HG03066 (cell line): ENCODE results near the gene ADAM33.

ENCODE experiments used
- ATAC-seq: cut with Tn5 transposase; IDR thresholded peaks from one replicate; pipeline ENCODE4 v1.9.1; 2021; ENCODE audit warnings: low read depth; ENCODE audit not compliant: unreplicated experiment

Gene ADAM33

GRCh38 chr20:3681931-3682781 is at the start of gene ADAM33:
ADAM33 (minus strand) TSS chr20:3682010; CDS start chr20:3682004, 6 bp downstream.
- ATAC-seq = no peak

- ATAC-seq = no peak
Observed at GRCh38 chr20:3730803-3731672, 49.2 kb upstream of the ADAM33 start.

GRCh38 chr20:3729811-3730540 is 48.2 kb upstream of the ADAM33 start:
- no peak for ATAC-seq

- ATAC-seq = no peak
Observed at GRCh38 chr20:3729378-3729777, 47.6 kb upstream of the ADAM33 start.

- ATAC-seq = no peak
Observed at GRCh38 chr20:3728876-3729275, 47.1 kb upstream of the ADAM33 start.

- no peak for ATAC-seq
Observed at GRCh38 chr20:3728354-3728753, 46.5 kb upstream of the ADAM33 start.

GRCh38 chr20:3727401-3728021 is 45.7 kb upstream of the ADAM33 start:
- ATAC-seq = no peak

GRCh38 chr20:3724356-3724755 is 42.5 kb upstream of the ADAM33 start:
- ATAC-seq = no peak

- ATAC-seq = no peak
Observed at GRCh38 chr20:3723284-3723683, 41.5 kb upstream of the ADAM33 start.

- ATAC-seq = no peak
Observed at GRCh38 chr20:3721912-3722311, 40.1 kb upstream of the ADAM33 start.

GRCh38 chr20:3720626-3721025 is 38.8 kb upstream of the ADAM33 start:
- ATAC-seq = no peak

- ATAC-seq = no peak
Observed at GRCh38 chr20:3720068-3720467, 38.3 kb upstream of the ADAM33 start.

- no peak for ATAC-seq
Observed at GRCh38 chr20:3719046-3719445, 37.2 kb upstream of the ADAM33 start.

- no peak for ATAC-seq
Observed at GRCh38 chr20:3716195-3716834, 34.5 kb upstream of the ADAM33 start.

- no peak for ATAC-seq
Observed at GRCh38 chr20:3714092-3714491, 32.3 kb upstream of the ADAM33 start.

- no peak for ATAC-seq
Observed at GRCh38 chr20:3712279-3712873, 30.6 kb upstream of the ADAM33 start, which contains the start of gene SIGLEC1. SIGLEC1 (minus strand) TSS chr20:3712600; CDS start chr20:3707128, 5,472 bp downstream.

GRCh38 chr20:3711484-3711941 is 29.7 kb upstream of the ADAM33 start:
- ATAC-seq = no peak

GRCh38 chr20:3710703-3711483 is 29.1 kb upstream of the ADAM33 start:
- no peak for ATAC-seq
